GM23248 (cell line): ENCODE data around the gene MTUS2.

Experiments used
- EZH2 ChIP-seq: fragments of 200-600 bp; sonication (generic); IDR thresholded peaks from 2 replicates; pipeline ENCODE4 v1.6.1; 2018; ENCODE audit warnings: antibody characterized with exemption, mild to moderate bottlenecking; ENCODE audit not compliant: insufficient read depth, poor library complexity, severe bottlenecking
- EZH2phosphoT487 ChIP-seq: fragments of 200-600 bp; sonication (generic); IDR thresholded peaks from 2 replicates; pipeline ENCODE4 v1.6.1; 2018; ENCODE audit warnings: antibody characterized with exemption, moderate library complexity, mild to moderate bottlenecking, low read depth; ENCODE audit not compliant: insufficient read depth

DNA sequence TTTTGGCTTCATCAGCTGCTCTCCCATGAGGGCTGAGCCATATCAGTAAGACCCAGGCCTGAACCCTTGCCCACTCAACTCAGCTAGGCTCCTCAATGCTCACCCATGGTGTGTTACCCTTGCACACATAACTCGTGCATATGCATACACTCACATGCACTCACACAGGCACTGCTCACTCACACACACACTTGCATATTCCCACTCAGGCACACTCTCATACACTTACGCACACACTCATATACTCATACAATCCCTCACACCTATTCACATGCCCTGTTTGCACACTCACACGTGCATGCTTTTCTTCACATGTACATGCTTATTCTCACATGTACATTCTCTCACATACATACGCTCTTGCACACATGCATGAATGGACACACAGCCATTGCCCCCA is 681.5 kb downstream of the MTUS2 start:
- TF ChIP-seq EZH2, result no peak
- TF ChIP-seq EZH2phosphoT487, result no peak
